Parathyroid adenoma (tissue), 2 donors: ENCODE measurements around the gene PIGN.

Experiments
- H2AFZ ChIP-seq: fragments of 300-600 bp; sonication (generic); one replicate; pipeline ENCODE4 v1.7.0; 2017; ENCODE audit warnings: antibody characterized with exemption, mild to moderate bottlenecking
- H3K27ac ChIP-seq: fragments of 300-600 bp; sonication (generic); one replicate; pipeline ENCODE4 v1.7.0; 2017
- H3K27me3 ChIP-seq: fragments of 300-600 bp; sonication (generic); one replicate; pipeline ENCODE4 v1.7.0; 2017; ENCODE audit warnings: low read length; ENCODE audit not compliant: control insufficient read depth, insufficient read depth
- H3K36me3 ChIP-seq: fragments of 300-600 bp; sonication (generic); one replicate; pipeline ENCODE4 v1.7.0; 2017; ENCODE audit warnings: low read length; ENCODE audit not compliant: control insufficient read depth, insufficient read depth
- H3K4me1 ChIP-seq: fragments of 300-600 bp; sonication (generic); one replicate; pipeline ENCODE4 v1.7.0; 2017; ENCODE audit warnings: control low read depth
- H3K4me2 ChIP-seq: fragments of 300-600 bp; sonication (generic); one replicate; pipeline ENCODE4 v1.7.0; 2017; ENCODE audit warnings: low read length
- H3K4me3 ChIP-seq: fragments of 300-600 bp; sonication (generic); one replicate; pipeline ENCODE4 v1.7.0; 2017; ENCODE audit warnings: low read depth, low read length
- H3K79me2 ChIP-seq: fragments of 300-600 bp; sonication (generic); one replicate; pipeline ENCODE4 v1.7.0; 2017; ENCODE audit warnings: control low read depth
- H3K9ac ChIP-seq: fragments of 300-600 bp; sonication (generic); one replicate; pipeline ENCODE4 v1.7.0; 2017; ENCODE audit warnings: mild to moderate bottlenecking
- H3K9me3 ChIP-seq: fragments of 300-600 bp; sonication (generic); one replicate; pipeline ENCODE4 v1.7.0; 2017; ENCODE audit warnings: low read length; ENCODE audit not compliant: control insufficient read depth
- CTCF ChIP-seq: fragments of 300-600 bp; sonication (generic); IDR thresholded peaks from one replicate; pipeline ENCODE4 v1.7.0; 2017; ENCODE audit warnings: antibody characterized with exemption, mild to moderate bottlenecking
- donor health status: primary hyperparathyroidism.

The PIGN gene

GRCh38 chr18:61998335-61998734 lies 188.5 kb downstream of the PIGN start:
- TF ChIP-seq CTCF, result no peak
- H3K4me2 ChIP-seq, result no peak overlapping the region

GRCh38 chr18:61995618-61996017 lies 191.2 kb downstream of the PIGN start:
- H3K36me3 ChIP-seq, result no peaks in the 10 kb centered on the region
- no peaks in the 10 kb centered on the region for H3K79me2 ChIP-seq
- H3K4me3 ChIP-seq, result no peak overlapping the region
- peaks cover 7% of the 10 kb centered on the region for H3K4me1 ChIP-seq
- H3K27ac ChIP-seq, result no peak overlapping the region
- H3K9me3 ChIP-seq, result no peaks in the 10 kb centered on the region
- H2AFZ ChIP-seq, result no peak overlapping the region
- no peak overlapping the region for H3K4me2 ChIP-seq
- no peak overlapping the region for H3K9ac ChIP-seq
- H3K27me3 ChIP-seq, result no peaks in the 10 kb centered on the region
- TF ChIP-seq CTCF, result no peak

More at GRCh38 chr18:61998335-61998734, 188.5 kb downstream of the PIGN start:
- Histone ChIP-seq H2AFZ (no peak overlapping the region), H3K27ac (no peak overlapping the region), H3K36me3 (no peaks in the 10 kb centered on the region), H3K27me3 (no peaks in the 10 kb centered on the region), H3K9ac (no peak overlapping the region), H3K9me3 (no peaks in the 10 kb centered on the region), H3K79me2 (no peaks in the 10 kb centered on the region), H3K4me3 (no peak overlapping the region), H3K4me1 (peaks cover 2% of the 10 kb centered on the region)

- Histone ChIP-seq H3K4me1 (peaks cover 5% of the 10 kb centered on the region), H3K9me3 (no peaks in the 10 kb centered on the region), H2AFZ (no peak overlapping the region), H3K79me2 (no peaks in the 10 kb centered on the region), H3K9ac (no peak overlapping the region), H3K27me3 (no peaks in the 10 kb centered on the region), H3K4me3 (no peak overlapping the region), H3K4me2 (no peak overlapping the region), H3K36me3 (no peaks in the 10 kb centered on the region), H3K27ac (no peak overlapping the region)
- TF ChIP-seq CTCF, result no peak
Measured at GRCh38 chr18:61993831-61994230, 193.0 kb downstream of the PIGN start.

- Histone ChIP-seq H3K27me3 (no peaks in the 10 kb centered on the region), H3K4me2 (peak overlapping the region; percentile 33), H3K4me3 (no peak overlapping the region), H3K27ac (no peak overlapping the region), H3K9me3 (no peaks in the 10 kb centered on the region), H3K79me2 (no peaks in the 10 kb centered on the region), H3K9ac (no peak overlapping the region), H3K4me1 (peaks cover 7% of the 10 kb centered on the region), H3K36me3 (no peaks in the 10 kb centered on the region), H2AFZ (peak overlapping the region; percentile 26)
- no peak for TF ChIP-seq CTCF
Measured at GRCh38 chr18:61992923-61993322, 193.9 kb downstream of the PIGN start.

- Histone ChIP-seq H3K27ac (no peak overlapping the region), H3K79me2 (no peaks in the 10 kb centered on the region), H3K4me3 (no peak overlapping the region), H3K4me1 (peaks cover 12% of the 10 kb centered on the region), H3K4me2 (no peak overlapping the region), H3K36me3 (no peaks in the 10 kb centered on the region), H2AFZ (no peak overlapping the region), H3K9ac (no peak overlapping the region), H3K9me3 (no peaks in the 10 kb centered on the region), H3K27me3 (no peaks in the 10 kb centered on the region)
- TF ChIP-seq CTCF, result no peak
Measured at GRCh38 chr18:61992285-61992684, 194.6 kb downstream of the PIGN start.
